DOHH2 (cell line): ENCODE data around the gene DCP1B.

Experiments used
- H3F3A ChIP-seq: fragments of 200-600 bp; sonication (generic), shearing (Covaris generic); 2 replicates; pipeline ENCODE4 v1.6.0; 2016; ENCODE audit warnings: antibody characterized with exemption, mild to moderate bottlenecking; ENCODE audit not compliant: control insufficient read depth, insufficient read depth
- H3K27ac ChIP-seq: fragments of 200-600 bp; sonication (generic); 2 replicates; pipeline ENCODE4 v1.5.1; 2014; ENCODE audit warnings: low read depth, mild to moderate bottlenecking, low read length, moderate library complexity
- H3K27me3 ChIP-seq: fragments of 200-600 bp; sonication (generic); 2 replicates; pipeline ENCODE4 v1.6.1; 2014; ENCODE audit warnings: mild to moderate bottlenecking, low read length, mixed read lengths; ENCODE audit not compliant: control insufficient read depth
- H3K36me3 ChIP-seq: fragments of 200-600 bp; sonication (generic); 2 replicates; pipeline ENCODE4 v1.6.1; 2014; ENCODE audit warnings: mild to moderate bottlenecking, low read length, moderate library complexity, mixed read lengths; ENCODE audit not compliant: control insufficient read depth
- H3K4me1 ChIP-seq: fragments of 200-600 bp; sonication (generic); 2 replicates; pipeline ENCODE4 v1.6.1; 2014; ENCODE audit warnings: mild to moderate bottlenecking, low read length, mixed read lengths; ENCODE audit not compliant: control insufficient read depth
- H3K4me2 ChIP-seq: fragments of 200-600 bp; sonication (generic); 2 replicates; pipeline ENCODE4 v1.6.0; 2014; ENCODE audit warnings: mild to moderate bottlenecking, low read length, moderate library complexity
- H3K4me3 ChIP-seq: fragments of 200-600 bp; sonication (generic); 2 replicates; pipeline ENCODE4 v1.5.1; 2014; ENCODE audit warnings: mild to moderate bottlenecking, low read length, mixed read lengths
- H3K79me2 ChIP-seq: fragments of 200-600 bp; sonication (generic); 2 replicates; pipeline ENCODE4 v1.6.1; 2014; ENCODE audit warnings: mild to moderate bottlenecking, low read length, mixed read lengths; ENCODE audit not compliant: control insufficient read depth
- H3K9me2 ChIP-seq: fragments of 200-600 bp; sonication (generic); replicated peaks from 2 replicates; pipeline ENCODE4 v1.6.1; 2014; ENCODE audit warnings: mild to moderate bottlenecking, low read length, mixed read lengths; ENCODE audit not compliant: control insufficient read depth
- H3K9me3 ChIP-seq: fragments of 200-600 bp; sonication (generic); 2 replicates; pipeline ENCODE4 v1.6.1; 2014; ENCODE audit warnings: antibody characterized with exemption, low read length, mixed read lengths; ENCODE audit not compliant: control insufficient read depth, insufficient read depth
- H4K20me1 ChIP-seq: fragments of 200-600 bp; sonication (generic); 2 replicates; pipeline ENCODE4 v1.6.0; 2014; ENCODE audit warnings: low read depth, mild to moderate bottlenecking, antibody characterized with exemption, low read length, moderate library complexity; ENCODE audit not compliant: control insufficient read depth, insufficient read depth
- EZH2phosphoT487 ChIP-seq: fragments of 200-600 bp; sonication (generic); IDR thresholded peaks from 2 replicates; pipeline ENCODE4 v1.6.1; 2017; ENCODE audit warnings: borderline replicate concordance, mild to moderate bottlenecking, antibody characterized with exemption, low read length, moderate library complexity, mixed read lengths
- TF ChIP-seq, protein P1 (sequence below): fragments of 200-600 bp; sonication (generic); IDR thresholded peaks from one replicate; pipeline ENCODE4 v1.5.1; 2014; ENCODE audit warnings: antibody characterized with exemption, mild to moderate bottlenecking, low read depth, low read length; ENCODE audit not compliant: poor library complexity, severe bottlenecking

DCP1B gene

DNA sequence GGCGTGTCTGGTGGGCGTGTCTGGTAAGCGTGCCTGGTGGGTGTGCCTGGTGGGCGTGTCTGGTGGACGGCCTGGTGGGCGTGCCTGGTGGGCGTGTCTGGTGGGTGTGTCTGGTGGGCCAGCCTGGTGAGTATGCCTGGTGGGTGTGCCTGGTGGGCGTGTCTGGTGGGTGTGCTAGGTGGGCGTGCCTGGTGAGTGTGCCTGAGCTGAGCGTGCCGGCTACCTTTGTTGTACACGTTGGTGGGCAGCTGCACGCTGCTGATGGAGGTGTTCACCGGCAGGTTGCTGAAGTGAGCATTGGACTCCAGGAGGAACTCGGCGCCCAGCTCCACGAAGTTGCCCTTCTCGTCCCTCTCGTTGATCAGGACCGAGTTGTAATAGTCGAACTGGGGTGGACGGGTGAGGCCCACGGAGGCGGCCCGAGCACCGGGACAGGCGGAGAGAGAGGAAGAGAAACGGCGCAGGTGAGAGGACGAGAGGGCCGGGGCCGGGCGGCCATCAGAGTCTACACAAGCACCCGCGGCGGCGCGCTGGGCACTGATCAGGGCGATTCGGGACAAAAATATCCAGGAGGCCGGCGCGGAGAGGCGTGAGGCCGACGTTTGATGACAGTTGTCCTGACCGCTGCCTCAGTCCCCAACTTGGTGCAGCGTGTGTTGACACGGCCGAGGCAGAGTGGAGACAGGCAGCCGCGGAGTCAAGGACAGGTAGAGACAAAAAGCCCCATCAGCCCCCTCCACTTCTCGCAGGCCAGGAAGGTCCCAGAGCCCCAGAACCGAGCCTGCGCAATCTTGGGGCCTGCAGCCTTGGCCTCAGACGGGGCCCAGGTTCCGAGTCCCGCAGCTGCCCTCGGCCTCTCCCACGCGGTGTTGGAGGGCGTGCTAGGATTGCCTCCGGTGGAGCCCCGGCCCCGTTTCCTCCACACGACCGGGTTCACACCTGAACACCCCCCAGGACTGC is 96.3 kb downstream of the DCP1B start:
- Histone ChIP-seq H4K20me1 (no peaks in the 10 kb centered on the region), H3K36me3 (no peaks in the 10 kb centered on the region), H3K9me3 (peaks cover 21% of the 10 kb centered on the region), H3K4me1 (no peaks in the 10 kb centered on the region), H3K79me2 (no peaks in the 10 kb centered on the region), H3K9me2 (no peaks in the 10 kb centered on the region), H3K4me2 (peak overlapping the region; percentile 2; the same call in 1 of the 2 replicates), H3K4me3 (no peak overlapping the region), H3F3A (no peaks in the 10 kb centered on the region), H3K27me3 (peaks cover 10% of the 10 kb centered on the region), H3K27ac (no peak overlapping the region)
- no peak for TF ChIP-seq EZH2phosphoT487
- TF ChIP-seq, protein P1, sequence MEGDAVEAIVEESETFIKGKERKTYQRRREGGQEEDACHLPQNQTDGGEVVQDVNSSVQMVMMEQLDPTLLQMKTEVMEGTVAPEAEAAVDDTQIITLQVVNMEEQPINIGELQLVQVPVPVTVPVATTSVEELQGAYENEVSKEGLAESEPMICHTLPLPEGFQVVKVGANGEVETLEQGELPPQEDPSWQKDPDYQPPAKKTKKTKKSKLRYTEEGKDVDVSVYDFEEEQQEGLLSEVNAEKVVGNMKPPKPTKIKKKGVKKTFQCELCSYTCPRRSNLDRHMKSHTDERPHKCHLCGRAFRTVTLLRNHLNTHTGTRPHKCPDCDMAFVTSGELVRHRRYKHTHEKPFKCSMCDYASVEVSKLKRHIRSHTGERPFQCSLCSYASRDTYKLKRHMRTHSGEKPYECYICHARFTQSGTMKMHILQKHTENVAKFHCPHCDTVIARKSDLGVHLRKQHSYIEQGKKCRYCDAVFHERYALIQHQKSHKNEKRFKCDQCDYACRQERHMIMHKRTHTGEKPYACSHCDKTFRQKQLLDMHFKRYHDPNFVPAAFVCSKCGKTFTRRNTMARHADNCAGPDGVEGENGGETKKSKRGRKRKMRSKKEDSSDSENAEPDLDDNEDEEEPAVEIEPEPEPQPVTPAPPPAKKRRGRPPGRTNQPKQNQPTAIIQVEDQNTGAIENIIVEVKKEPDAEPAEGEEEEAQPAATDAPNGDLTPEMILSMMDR = no peak

DNA sequence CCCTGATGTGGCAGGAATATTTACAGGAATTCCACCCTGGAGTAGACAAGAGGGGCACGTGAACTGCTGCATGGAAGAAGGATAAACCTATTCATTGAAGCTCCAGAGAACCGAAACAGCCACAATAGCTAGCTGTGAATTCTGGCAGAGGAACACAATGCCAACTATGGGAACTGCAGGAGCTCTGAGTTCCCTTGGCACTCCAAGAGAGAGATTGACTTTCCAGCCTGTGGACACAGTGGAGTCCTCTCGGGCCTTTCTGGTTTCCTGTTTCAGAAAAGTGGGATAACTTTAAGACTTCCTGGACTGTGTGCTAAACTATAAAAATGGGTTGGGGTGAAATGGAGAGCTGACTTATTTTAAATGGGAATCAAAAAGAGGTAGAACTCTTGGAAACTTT is 97.7 kb downstream of the DCP1B start:
- Histone ChIP-seq H3K27ac (no peak overlapping the region), H3K27me3 (peaks cover 13% of the 10 kb centered on the region), H3K4me3 (no peak overlapping the region), H3K36me3 (no peaks in the 10 kb centered on the region), H3K4me2 (no peak overlapping the region), H3F3A (no peaks in the 10 kb centered on the region), H3K9me2 (no peaks in the 10 kb centered on the region), H3K4me1 (no peaks in the 10 kb centered on the region), H3K9me3 (peaks cover 24% of the 10 kb centered on the region), H3K79me2 (no peaks in the 10 kb centered on the region), H4K20me1 (no peaks in the 10 kb centered on the region)
- TF ChIP-seq, protein P1 = no peak
- TF ChIP-seq EZH2phosphoT487 = no peak

DNA sequence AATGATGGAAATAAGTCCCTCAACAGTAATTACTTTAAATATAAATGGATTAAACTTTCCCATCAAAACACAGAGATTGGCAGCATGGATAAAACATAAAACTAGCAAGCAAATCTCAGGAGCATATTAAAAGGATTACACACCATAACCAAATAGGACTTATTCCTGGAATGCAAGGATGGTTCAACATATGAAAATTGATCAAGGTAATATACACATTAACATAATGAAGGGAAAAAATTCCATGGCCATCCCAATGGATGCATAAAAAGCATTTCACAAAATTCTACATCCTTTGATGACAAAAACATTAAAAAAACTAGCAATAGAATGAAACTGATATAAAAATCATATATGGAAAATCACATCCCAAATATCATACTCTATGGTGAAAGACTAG is 99.4 kb downstream of the DCP1B start:
- no peaks in the 10 kb centered on the region for H3F3A ChIP-seq
- H3K4me1 ChIP-seq = no peaks in the 10 kb centered on the region
- no peaks in the 10 kb centered on the region for H3K9me2 ChIP-seq
- no peaks in the 10 kb centered on the region for H3K79me2 ChIP-seq
- no peak overlapping the region for H3K4me2 ChIP-seq
- no peaks in the 10 kb centered on the region for H4K20me1 ChIP-seq
- H3K27me3 ChIP-seq = peaks cover 15% of the 10 kb centered on the region
- H3K4me3 ChIP-seq = no peak overlapping the region
- H3K27ac ChIP-seq = no peak overlapping the region
- peaks cover 24% of the 10 kb centered on the region for H3K9me3 ChIP-seq
- H3K36me3 ChIP-seq = no peaks in the 10 kb centered on the region
- TF ChIP-seq, protein P1 = no peak
- TF ChIP-seq EZH2phosphoT487 = no peak
